ENCODE measurements around the gene SRMS. TPM values are rescaled to one million over a fixed set of nuclear protein-coding genes. Genes with fewer than 3 reads are reported as not detected.

Gene SRMS
- total RNA-seq, 6 donors from 2014 or later, result not detected

DNA sequence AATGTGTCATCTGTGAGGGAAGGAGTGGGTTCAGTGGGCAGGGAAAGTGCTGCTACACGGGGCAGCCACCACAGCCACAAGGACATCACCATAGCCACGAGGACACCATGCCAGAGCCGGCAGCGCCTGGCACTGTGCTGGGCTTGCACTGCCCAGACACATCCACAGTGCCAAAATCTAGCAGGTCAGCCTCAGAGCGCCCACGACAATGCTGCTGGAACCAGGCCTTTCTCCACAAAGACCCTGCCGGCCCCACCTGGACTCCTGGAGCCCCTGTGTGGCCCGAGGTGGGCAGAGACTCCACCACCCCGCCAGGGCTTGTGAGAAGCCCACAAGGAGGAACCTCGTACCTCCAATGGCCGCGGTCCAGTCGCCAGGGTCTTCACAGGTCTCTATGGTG, 45.1 kb upstream of the SRMS start:
- H3K9me3 ChIP-seq, result no peaks in the 10 kb centered on the region
- ATAC-seq (ENCODE audit: low FRiP score in 2 of 2) (no peak), DNase-seq (no peak)
- no peak for TF ChIP-seq EP300 (IDR thresholded peaks at IDR 0.05)
- H3K27me3 ChIP-seq, result no peaks in the 10 kb centered on the region
- H3K27ac ChIP-seq, result no peak overlapping the region
- no peak overlapping the region for H3K4me3 ChIP-seq
- H3K4me1 ChIP-seq, result no peaks in the 10 kb centered on the region
- 92 to 95% methylated on average over 12 to 13 of the region's 13 CpGs for WGBS, 2 donors
- peaks cover 17 to 86% (median 70%) of the 10 kb centered on the region in 4 donors for H3K36me3 ChIP-seq

DNA sequence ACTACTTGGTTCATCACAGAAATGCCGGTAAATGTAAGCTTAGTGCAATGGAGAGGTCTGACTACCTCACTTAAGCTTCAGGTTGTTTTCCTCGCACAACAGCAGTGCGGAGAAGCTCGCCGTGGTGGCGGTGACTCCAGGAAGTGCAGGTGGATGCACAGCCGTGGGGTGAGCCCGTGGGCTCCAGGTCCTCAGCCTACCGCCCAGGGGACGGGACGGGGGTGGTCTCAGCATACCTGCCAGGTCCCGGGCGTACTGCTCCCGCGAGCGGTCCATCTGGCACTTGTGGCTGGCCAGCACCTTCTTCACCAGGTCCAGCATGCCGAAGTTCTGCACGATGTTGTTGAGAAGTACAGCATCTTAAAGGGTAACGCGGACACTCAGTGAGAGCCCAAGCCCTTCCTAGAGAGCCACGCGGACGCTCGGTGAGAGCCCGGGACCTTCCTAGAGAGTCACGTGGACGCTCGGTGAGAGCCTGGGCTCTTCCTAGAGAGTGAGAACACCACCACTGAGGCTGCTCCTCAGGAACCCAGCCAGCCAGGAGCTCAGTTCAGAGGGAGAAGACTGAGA, 44.3 kb upstream of the SRMS start:
- ATAC-seq (ENCODE audit: low FRiP score in 2 of 2), result no peak
- Histone ChIP-seq H3K27ac (no peak overlapping the region), H3K4me3 (no peak overlapping the region), H3K4me1 (no peaks in the 10 kb centered on the region), H3K36me3 (peaks cover 17 to 82% (median 66%) of the 10 kb centered on the region in 4 donors), H3K27me3 (no peaks in the 10 kb centered on the region), H3K9me3 (no peaks in the 10 kb centered on the region)
- 91% methylated on average over 21 to 28 of the region's 28 CpGs for WGBS, 2 donors
- TF ChIP-seq POLR2A (IDR thresholded peaks at IDR 0.05) (no peak), POLR2AphosphoS5 (IDR thresholded peaks at IDR 0.05) (no peak)
- no peak for DNase-seq

DNA sequence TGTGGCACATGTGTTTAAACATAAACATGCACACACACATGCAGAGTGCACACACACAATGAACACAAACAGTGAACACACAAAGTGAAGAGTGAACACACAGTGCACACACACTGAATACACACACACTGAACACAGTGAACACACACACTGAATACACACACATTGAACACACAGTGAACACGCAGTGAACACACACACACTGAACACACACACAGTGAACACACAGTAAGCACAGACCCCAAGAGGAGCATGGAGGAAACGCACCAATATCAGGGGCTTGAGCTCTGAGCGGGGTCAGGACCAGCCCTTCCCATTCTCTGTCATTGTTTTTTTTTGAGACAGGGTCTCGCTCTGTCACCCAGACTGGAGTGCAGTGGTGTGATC, 43.6 kb upstream of the SRMS start:
- Histone ChIP-seq H3K27ac (no peak overlapping the region), H3K4me1 (no peaks in the 10 kb centered on the region), H3K4me3 (no peak overlapping the region), H3K27me3 (no peaks in the 10 kb centered on the region), H3K36me3 (peaks cover 17 to 75% (median 64%) of the 10 kb centered on the region in 4 donors), H3K9me3 (no peaks in the 10 kb centered on the region)
- no peak for DNase-seq
- no peak for ATAC-seq (ENCODE audit: low FRiP score in 2 of 2)
- WGBS, 2 donors, result 97 to 100% methylated on average over 4 of the region's 4 CpGs
- TF ChIP-seq EP300 (IDR thresholded peaks at IDR 0.05) (no peak), POLR2A (IDR thresholded peaks at IDR 0.05) (no peak), POLR2AphosphoS5 (IDR thresholded peaks at IDR 0.05) (no peak)
- TF ChIP-seq, protein P1, sequence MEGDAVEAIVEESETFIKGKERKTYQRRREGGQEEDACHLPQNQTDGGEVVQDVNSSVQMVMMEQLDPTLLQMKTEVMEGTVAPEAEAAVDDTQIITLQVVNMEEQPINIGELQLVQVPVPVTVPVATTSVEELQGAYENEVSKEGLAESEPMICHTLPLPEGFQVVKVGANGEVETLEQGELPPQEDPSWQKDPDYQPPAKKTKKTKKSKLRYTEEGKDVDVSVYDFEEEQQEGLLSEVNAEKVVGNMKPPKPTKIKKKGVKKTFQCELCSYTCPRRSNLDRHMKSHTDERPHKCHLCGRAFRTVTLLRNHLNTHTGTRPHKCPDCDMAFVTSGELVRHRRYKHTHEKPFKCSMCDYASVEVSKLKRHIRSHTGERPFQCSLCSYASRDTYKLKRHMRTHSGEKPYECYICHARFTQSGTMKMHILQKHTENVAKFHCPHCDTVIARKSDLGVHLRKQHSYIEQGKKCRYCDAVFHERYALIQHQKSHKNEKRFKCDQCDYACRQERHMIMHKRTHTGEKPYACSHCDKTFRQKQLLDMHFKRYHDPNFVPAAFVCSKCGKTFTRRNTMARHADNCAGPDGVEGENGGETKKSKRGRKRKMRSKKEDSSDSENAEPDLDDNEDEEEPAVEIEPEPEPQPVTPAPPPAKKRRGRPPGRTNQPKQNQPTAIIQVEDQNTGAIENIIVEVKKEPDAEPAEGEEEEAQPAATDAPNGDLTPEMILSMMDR (IDR thresholded peaks at IDR 0.05), result no peak

DNA sequence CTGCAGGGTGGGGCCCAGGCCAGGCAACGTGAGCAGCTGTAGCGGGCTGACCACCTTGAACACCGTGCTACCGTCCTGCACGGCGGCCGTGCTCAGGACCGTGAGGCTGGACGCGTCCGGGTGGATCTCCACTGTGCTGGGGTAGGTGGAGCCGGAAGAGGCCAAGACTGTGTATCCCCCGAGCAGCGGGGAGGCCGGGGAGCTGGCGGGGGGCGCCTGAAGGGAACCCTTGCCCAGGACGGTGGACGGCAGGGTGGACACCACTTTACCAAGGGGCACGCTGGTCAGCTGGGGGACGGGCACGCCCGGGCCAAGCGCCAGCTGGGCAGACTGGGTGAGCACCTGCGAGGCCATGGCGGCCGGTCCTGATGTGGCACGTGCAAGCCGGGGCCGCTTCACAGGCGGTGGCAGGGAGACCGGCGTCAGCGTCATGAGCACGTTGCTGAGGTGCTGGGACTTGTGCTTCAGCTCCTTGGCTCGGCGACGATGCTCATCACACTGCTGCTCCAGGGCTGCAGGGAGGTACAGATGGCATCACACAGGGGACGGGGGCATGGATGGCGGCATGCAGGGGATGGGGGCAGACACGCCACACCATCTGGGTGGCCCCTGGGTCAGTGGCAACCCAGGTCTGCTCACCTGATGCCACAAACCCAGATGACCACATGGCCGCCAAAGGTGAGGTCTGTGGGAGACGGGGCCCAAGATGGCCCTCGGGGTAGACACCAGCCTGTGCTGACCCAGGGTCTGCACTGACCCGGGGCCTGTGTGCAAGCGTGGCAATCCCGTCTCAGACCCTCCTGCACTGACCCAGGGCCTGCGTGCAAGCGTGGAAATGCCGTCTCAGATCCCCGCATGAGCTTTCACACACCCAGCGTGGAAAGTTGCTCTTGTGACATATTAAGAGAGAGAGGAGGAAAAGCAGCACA, 42.9 kb upstream of the SRMS start:
- H3K36me3 ChIP-seq, result peaks cover 17 to 69% (median 58%) of the 10 kb centered on the region in 4 donors
- H3K9me3 ChIP-seq, result no peaks in the 10 kb centered on the region
- no peaks in the 10 kb centered on the region for H3K27me3 ChIP-seq
- ATAC-seq (ENCODE audit: low FRiP score in 2 of 2) (no peak), DNase-seq (no peak)
- no peak overlapping the region for H3K4me3 ChIP-seq
- TF ChIP-seq, protein P1 (IDR thresholded peaks at IDR 0.05), result no peak
- no peak for TF ChIP-seq EP300 (IDR thresholded peaks at IDR 0.05)
- TF ChIP-seq POLR2A (IDR thresholded peaks at IDR 0.05), result no peak
- TF ChIP-seq POLR2AphosphoS5 (IDR thresholded peaks at IDR 0.05), result no peak
- 92 to 94% methylated on average over 19 to 48 of the region's 52 CpGs for WGBS, 2 donors
- no peaks in the 10 kb centered on the region for H3K4me1 ChIP-seq
- no peak overlapping the region for H3K27ac ChIP-seq

DNA sequence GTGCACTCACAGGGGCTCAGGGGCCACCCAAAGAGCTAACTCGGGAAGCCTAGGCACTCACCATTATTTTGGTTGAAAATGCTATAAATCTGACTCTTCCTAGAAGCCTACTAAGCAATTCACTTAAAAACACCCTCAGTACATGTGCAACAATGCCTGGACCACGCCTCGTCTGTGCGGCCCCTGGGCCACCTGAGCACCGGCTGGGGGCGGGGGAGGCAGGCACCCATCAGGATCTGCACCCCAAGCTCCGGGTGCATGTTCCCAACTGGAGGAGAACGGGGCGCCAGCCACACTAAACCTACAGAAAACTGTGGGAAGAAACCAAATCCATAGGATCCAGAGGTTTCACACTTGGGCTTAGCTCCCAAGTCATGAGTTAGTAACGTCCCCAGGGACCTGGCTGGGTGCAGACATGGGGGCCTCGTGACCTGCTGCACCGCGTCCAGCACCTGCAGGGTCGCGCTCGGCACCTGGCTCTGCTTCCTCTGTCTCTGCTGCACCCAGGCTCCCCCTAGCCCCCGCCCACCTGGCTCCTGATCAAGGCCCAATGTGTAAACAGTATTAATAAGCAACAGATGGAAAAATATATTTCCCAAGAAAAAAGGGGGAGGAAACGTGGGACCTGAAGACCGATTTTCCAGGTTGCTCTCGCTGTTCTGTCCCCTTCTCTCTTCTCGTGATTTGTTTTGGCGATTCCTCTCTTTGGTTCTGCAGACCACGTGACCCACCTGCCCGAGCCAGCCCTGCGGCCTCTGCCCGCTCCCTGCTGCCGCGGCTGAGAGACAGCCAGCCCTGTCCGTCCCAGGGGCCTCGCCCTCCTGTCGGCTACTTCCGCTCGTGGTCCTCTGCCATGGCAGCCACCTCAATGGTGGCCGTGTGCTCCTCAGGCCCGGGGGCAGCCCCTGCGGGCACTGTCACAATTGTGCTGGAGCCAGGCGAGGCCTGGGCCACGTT, 42.0 kb upstream of the SRMS start:
- Histone ChIP-seq H3K27me3 (no peaks in the 10 kb centered on the region), H3K9me3 (no peaks in the 10 kb centered on the region), H3K27ac (no peak overlapping the region), H3K36me3 (peaks cover 17 to 60% (median 53%) of the 10 kb centered on the region in 4 donors), H3K4me1 (no peaks in the 10 kb centered on the region), H3K4me3 (no peak overlapping the region)
- WGBS, 2 donors, result 94 to 96% methylated on average over 34 to 36 of the region's 38 CpGs
- DNase-seq, result no peak
- TF ChIP-seq, protein P1 (IDR thresholded peaks at IDR 0.05), result no peak
- TF ChIP-seq POLR2A (IDR thresholded peaks at IDR 0.05) (no peak), EP300 (IDR thresholded peaks at IDR 0.05) (no peak), POLR2AphosphoS5 (IDR thresholded peaks at IDR 0.05) (no peak)
- no peak for ATAC-seq (ENCODE audit: low FRiP score in 2 of 2)
